Activated T-helper 17 cell treated with anti-CD3 and anti-CD28 coated beads, Interleukin-2, amount 50 U/mL, for 72 hours (primary cell): ENCODE data around the gene ARIH2. TPM values are rescaled to one million over a fixed set of nuclear protein-coding genes. Genes with fewer than 3 reads are reported as not detected.
A peak's percentile ranks its signal among the peaks of the same experiment; 100 is the strongest.

Source experiments
- ATAC-seq: fragments of 150-1000 bp; cut with Tn5 transposase; replicated peaks from 2 replicates; pipeline ENCODE4 v1.10.0; 2021; ENCODE audit warnings: mild to moderate bottlenecking, moderate library complexity
- H3K27ac Mint-ChIP-seq: one replicate; pipeline ENCODE4 v1.8.0; 2022; ENCODE audit warnings: mixed read lengths
- H3K27me3 Mint-ChIP-seq: one replicate; pipeline ENCODE4 v1.8.0; 2022; ENCODE audit warnings: mixed read lengths
- H3K36me3 Mint-ChIP-seq: one replicate; pipeline ENCODE4 v1.8.0; 2022; ENCODE audit warnings: low read depth, mild to moderate bottlenecking, mixed read lengths
- H3K4me1 Mint-ChIP-seq: one replicate; pipeline ENCODE4 v1.8.0; 2022; ENCODE audit warnings: mixed read lengths
- H3K4me3 Mint-ChIP-seq: one replicate; pipeline ENCODE4 v1.8.0; 2022; ENCODE audit warnings: mild to moderate bottlenecking, mixed read lengths
- H3K9me3 Mint-ChIP-seq: one replicate; pipeline ENCODE4 v1.8.0; 2022; ENCODE audit warnings: mixed read lengths
- total RNA-seq, 2 donors: library from RNA; stranded (reverse); gene quantifications; one replicate each; pipeline ENCODE4 v1.2.3, GENCODE V29; 2022

Gene ARIH2
- total RNA-seq, result 100 to 1,000 TPM; 107 to 158 TPM

- H3K27ac Mint-ChIP-seq, result peak within 1 kb of the TSS; percentile 96
- H3K36me3 Mint-ChIP-seq, result peaks cover 40% of the 10 kb centered on the region
- no peaks in the 10 kb centered on the region for H3K27me3 Mint-ChIP-seq
- H3K9me3 Mint-ChIP-seq, result no peaks in the 10 kb centered on the region
- H3K4me3 Mint-ChIP-seq, result peak within 1 kb of the TSS; percentile 91
- H3K4me1 Mint-ChIP-seq, result peaks cover 9% of the 10 kb centered on the region
- ATAC-seq, result peak; percentile 87
Observed at GRCh38 chr3:48918388-48919214, at the start of gene ARIH2. ARIH2 (plus strand) TSS chr3:48918842; CDS start chr3:48927559, 8,717 bp downstream.

- peaks cover 20% of the 10 kb centered on the region for H3K36me3 Mint-ChIP-seq
- no peak overlapping the region for H3K27ac Mint-ChIP-seq
- no peaks in the 10 kb centered on the region for H3K9me3 Mint-ChIP-seq
- no peaks in the 10 kb centered on the region for H3K27me3 Mint-ChIP-seq
- H3K4me1 Mint-ChIP-seq, result no peaks in the 10 kb centered on the region
- H3K4me3 Mint-ChIP-seq, result no peak overlapping the region
- ATAC-seq, result no peak
Observed at GRCh38 chr3:48877671-48878070, 41.0 kb upstream of the ARIH2 start.

GRCh38 chr3:48879307-48879993 lies 39.2 kb upstream of the ARIH2 start:
- H3K36me3 Mint-ChIP-seq, result peaks cover 32% of the 10 kb centered on the region
- H3K27me3 Mint-ChIP-seq, result no peaks in the 10 kb centered on the region
- H3K4me1 Mint-ChIP-seq, result no peaks in the 10 kb centered on the region
- no peaks in the 10 kb centered on the region for H3K9me3 Mint-ChIP-seq
- H3K27ac Mint-ChIP-seq, result peak overlapping the region; percentile 50
- no peak for ATAC-seq
- H3K4me3 Mint-ChIP-seq, result no peak overlapping the region

GRCh38 chr3:48879994-48880377 lies 38.7 kb upstream of the ARIH2 start:
- H3K27ac Mint-ChIP-seq, result peak overlapping the region; percentile 50
- H3K4me3 Mint-ChIP-seq, result no peak overlapping the region
- no peaks in the 10 kb centered on the region for H3K27me3 Mint-ChIP-seq
- no peaks in the 10 kb centered on the region for H3K4me1 Mint-ChIP-seq
- H3K36me3 Mint-ChIP-seq, result peaks cover 37% of the 10 kb centered on the region
- no peak for ATAC-seq
- H3K9me3 Mint-ChIP-seq, result no peaks in the 10 kb centered on the region

GRCh38 chr3:48881006-48881405 lies 37.6 kb upstream of the ARIH2 start:
- H3K27me3 Mint-ChIP-seq, result no peaks in the 10 kb centered on the region

GRCh38 chr3:48881652-48882114 lies 37.0 kb upstream of the ARIH2 start:
- no peak overlapping the region for H3K4me3 Mint-ChIP-seq
- no peaks in the 10 kb centered on the region for H3K4me1 Mint-ChIP-seq
- peaks cover 49% of the 10 kb centered on the region for H3K36me3 Mint-ChIP-seq
- H3K27ac Mint-ChIP-seq, result peak overlapping the region; percentile 68
- H3K9me3 Mint-ChIP-seq, result no peaks in the 10 kb centered on the region
- H3K27me3 Mint-ChIP-seq, result no peaks in the 10 kb centered on the region
- ATAC-seq, result no peak

More at GRCh38 chr3:48881006-48881405, 37.6 kb upstream of the ARIH2 start:
- Mint-ChIP-seq H3K4me3 (no peak overlapping the region), H3K27ac (peak overlapping the region; percentile 68), H3K9me3 (no peaks in the 10 kb centered on the region), H3K36me3 (peaks cover 47% of the 10 kb centered on the region), H3K4me1 (no peaks in the 10 kb centered on the region)
- ATAC-seq, result no peak

- Mint-ChIP-seq H3K27me3 (no peaks in the 10 kb centered on the region), H3K36me3 (peaks cover 57% of the 10 kb centered on the region), H3K9me3 (no peaks in the 10 kb centered on the region), H3K4me3 (no peak overlapping the region), H3K27ac (no peak overlapping the region), H3K4me1 (no peaks in the 10 kb centered on the region)
- ATAC-seq, result no peak
Observed at GRCh38 chr3:48885753-48886152, 32.9 kb upstream of the ARIH2 start.

- H3K36me3 Mint-ChIP-seq, result peaks cover 36% of the 10 kb centered on the region
- H3K27ac Mint-ChIP-seq, result no peak overlapping the region
- no peaks in the 10 kb centered on the region for H3K9me3 Mint-ChIP-seq
- H3K27me3 Mint-ChIP-seq, result no peaks in the 10 kb centered on the region
- ATAC-seq, result no peak
- peaks cover under 1% of the 10 kb centered on the region for H3K4me1 Mint-ChIP-seq
- no peak overlapping the region for H3K4me3 Mint-ChIP-seq
Observed at GRCh38 chr3:48891606-48892005, 27.0 kb upstream of the ARIH2 start.

GRCh38 chr3:48894516-48894915 lies 24.1 kb upstream of the ARIH2 start:
- ATAC-seq, result no peak
- Mint-ChIP-seq H3K4me3 (no peak overlapping the region), H3K9me3 (no peaks in the 10 kb centered on the region), H3K36me3 (peaks cover 18% of the 10 kb centered on the region), H3K4me1 (peaks cover 22% of the 10 kb centered on the region), H3K27ac (no peak overlapping the region), H3K27me3 (no peaks in the 10 kb centered on the region)

- Mint-ChIP-seq H3K27ac (peak overlapping the region; percentile 100), H3K27me3 (no peaks in the 10 kb centered on the region), H3K4me1 (peaks cover 22% of the 10 kb centered on the region), H3K36me3 (peaks cover 4% of the 10 kb centered on the region), H3K9me3 (no peaks in the 10 kb centered on the region), H3K4me3 (peak overlapping the region; percentile 93)
- no peak for ATAC-seq
Observed at GRCh38 chr3:48896936-48897335, 21.7 kb upstream of the ARIH2 start.

GRCh38 chr3:48897460-48898376 lies 20.9 kb upstream of the ARIH2 start:
- H3K36me3 Mint-ChIP-seq, result no peaks in the 10 kb centered on the region
- H3K4me1 Mint-ChIP-seq, result peaks cover 22% of the 10 kb centered on the region
- H3K27me3 Mint-ChIP-seq, result no peaks in the 10 kb centered on the region
- H3K4me3 Mint-ChIP-seq, result peak overlapping the region; percentile 93
- peak overlapping the region; percentile 100 for H3K27ac Mint-ChIP-seq
- ATAC-seq, result peak; percentile 3
- no peaks in the 10 kb centered on the region for H3K9me3 Mint-ChIP-seq

- H3K4me1 Mint-ChIP-seq, result peaks cover 22% of the 10 kb centered on the region
- peak; percentile 98 for ATAC-seq
- no peaks in the 10 kb centered on the region for H3K9me3 Mint-ChIP-seq
- no peaks in the 10 kb centered on the region for H3K27me3 Mint-ChIP-seq
- peak within 1 kb of the TSS; percentile 100 for H3K27ac Mint-ChIP-seq
- H3K36me3 Mint-ChIP-seq, result no peaks in the 10 kb centered on the region
- peak within 1 kb of the TSS; percentile 93 for H3K4me3 Mint-ChIP-seq
Observed at GRCh38 chr3:48898383-48899234, 20.0 kb upstream of the ARIH2 start, which contains the start of gene SLC25A20. SLC25A20 (minus strand) TSS chr3:48898882; CDS start chr3:48898794, 88 bp downstream.

GRCh38 chr3:48899273-48899672 lies 19.4 kb upstream of the ARIH2 start:
- peaks cover 22% of the 10 kb centered on the region for H3K4me1 Mint-ChIP-seq
- peak overlapping the region; percentile 100 for H3K27ac Mint-ChIP-seq
- peak overlapping the region; percentile 93 for H3K4me3 Mint-ChIP-seq
- no peaks in the 10 kb centered on the region for H3K9me3 Mint-ChIP-seq
- H3K27me3 Mint-ChIP-seq, result no peaks in the 10 kb centered on the region
- H3K36me3 Mint-ChIP-seq, result no peaks in the 10 kb centered on the region
- ATAC-seq, result peak; percentile 35
